ENCODE measurements around the gene PDLIM7.

The PDLIM7 gene

GRCh38 chr5:177495243-177496060 is 2.0 kb downstream of the PDLIM7 start:
- peak overlapping the region; percentile 95 for H3K18ac ChIP-seq (ENCODE audit: low read length)
- peaks cover 42 to 56% of the 10 kb centered on the region in 2 experiments for H3K4me1 ChIP-seq (ENCODE audit: control insufficient read depth in 1 of 2, insufficient read depth in 2 of 2, low read length in 2 of 2)
- no CpG with 5 or more reads among the region's 14 CpGs for WGBS (ENCODE audit: extremely low coverage, insufficient coverage, insufficient read length)
- peaks cover 44% of the 10 kb centered on the region for H3K79me1 ChIP-seq (ENCODE audit: low read length)
- H2AFZ ChIP-seq (ENCODE audit: insufficient read depth, low read length, poor library complexity), result peak overlapping the region; percentile 28
- peak overlapping the region; percentile 76 for H3K4me3 ChIP-seq (ENCODE audit: low read depth, low read length)
- peaks cover 48 to 51% of the 10 kb centered on the region in 2 experiments for H3K36me3 ChIP-seq (ENCODE audit: control insufficient read depth in 1 of 2, insufficient read depth in 2 of 2, low read length in 2 of 2)
- peak overlapping the region; percentile 95 for H3K9ac ChIP-seq (ENCODE audit: low read length)
- peak overlapping the region; percentile 75 for H3K4me2 ChIP-seq (ENCODE audit: low read length)
- H2BK5ac ChIP-seq (ENCODE audit: low read depth, low read length, poor library complexity), result peak overlapping the region; percentile 96
- peak overlapping the region; percentile 97 for H2BK120ac ChIP-seq (ENCODE audit: insufficient read depth, low read length, poor library complexity)
- peak overlapping the region; percentile 84 for H4K12ac ChIP-seq (ENCODE audit: low read depth, low read length)
- H3K14ac ChIP-seq (ENCODE audit: low read length), result peak overlapping the region; percentile 97
- H3K79me2 ChIP-seq (ENCODE audit: control insufficient read depth, insufficient read depth, low read length, poor library complexity), result peaks cover 21% of the 10 kb centered on the region
- peak overlapping the region; percentile 97 for H3K27ac ChIP-seq (ENCODE audit: low read depth, low read length)
- H3K23ac ChIP-seq (ENCODE audit: low read length), result no peak overlapping the region
- H4K8ac ChIP-seq (ENCODE audit: low read depth, low read length), result peak overlapping the region; percentile 91
- H3K4ac ChIP-seq (ENCODE audit: low read depth, low read length), result peak overlapping the region; percentile 90
- no peaks in the 10 kb centered on the region for H3K27me3 ChIP-seq (ENCODE audit: insufficient read depth, low read length)
- no peak for DNase-seq
- H3K9me3 ChIP-seq (ENCODE audit: insufficient read depth, low read depth, low read length), result no peaks in the 10 kb centered on the region
- peak overlapping the region; percentile 55 for H2BK12ac ChIP-seq (ENCODE audit: low read length)
- H4K91ac ChIP-seq (ENCODE audit: low read depth, low read length), result peak overlapping the region; percentile 98
- peak overlapping the region; percentile 88 for H2AK5ac ChIP-seq (ENCODE audit: low read length)

DNA sequence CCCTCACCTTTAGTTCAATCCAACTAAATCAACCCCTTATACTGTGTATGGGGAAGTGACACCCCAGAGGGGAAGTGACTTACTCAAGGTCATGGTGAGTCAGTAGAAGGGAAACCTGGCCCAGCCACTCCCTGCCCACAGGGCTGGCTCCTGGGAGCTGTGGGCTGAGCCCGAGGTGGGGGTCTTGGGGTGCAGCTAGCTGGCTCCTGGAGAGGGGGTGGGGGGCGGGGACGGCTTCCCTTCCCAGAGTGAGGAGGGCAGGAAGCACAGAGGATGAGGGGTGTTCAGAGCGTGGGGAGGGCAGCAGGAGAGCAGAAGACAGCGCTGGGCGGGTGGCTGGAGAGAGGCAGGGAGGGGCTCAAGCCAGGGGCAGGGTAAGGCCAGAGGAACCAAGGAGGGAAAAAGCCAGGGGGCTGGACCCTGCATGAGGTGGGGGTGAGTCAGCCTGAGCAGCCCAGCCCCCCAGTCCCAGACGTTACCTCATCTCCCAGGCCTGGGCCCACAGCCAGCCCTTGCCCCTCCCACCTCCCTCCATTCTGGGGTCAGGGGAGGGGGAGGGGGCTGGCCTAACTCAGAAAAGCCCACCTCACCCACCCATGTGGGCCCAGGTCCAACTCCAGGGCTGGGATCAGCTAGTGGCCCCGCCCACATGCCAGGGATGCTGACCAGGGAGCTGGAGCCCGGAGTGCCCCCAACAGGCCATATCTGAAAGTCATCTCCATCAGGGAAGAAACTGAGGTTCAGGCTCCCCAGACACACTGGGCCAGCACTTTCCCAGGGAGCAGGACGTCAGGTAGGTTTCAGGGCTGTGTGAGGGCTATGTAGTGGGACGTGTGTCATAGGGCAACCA is 2.8 kb downstream of the PDLIM7 start:
- H3K4ac ChIP-seq (ENCODE audit: low read depth, low read length), result peak overlapping the region; percentile 90
- H3K9me3 ChIP-seq (ENCODE audit: insufficient read depth, low read depth, low read length), result no peaks in the 10 kb centered on the region
- H4K91ac ChIP-seq (ENCODE audit: low read depth, low read length), result peak overlapping the region; percentile 90
- H3K4me1 ChIP-seq (ENCODE audit: control insufficient read depth in 1 of 2, insufficient read depth in 2 of 2, low read length in 2 of 2), result peaks cover 42 to 56% of the 10 kb centered on the region in 2 experiments
- H3K14ac ChIP-seq (ENCODE audit: low read length), result peak overlapping the region; percentile 94
- DNase-seq, result peak in 1 of 2 donors; percentile 31
- peak overlapping the region; percentile 91 for H3K18ac ChIP-seq (ENCODE audit: low read length)
- peaks cover 57 to 59% of the 10 kb centered on the region in 2 experiments for H3K36me3 ChIP-seq (ENCODE audit: control insufficient read depth in 1 of 2, insufficient read depth in 2 of 2, low read length in 2 of 2)
- WGBS (ENCODE audit: extremely low coverage, insufficient coverage, insufficient read length), result no CpG with 5 or more reads among the region's 11 CpGs
- peak overlapping the region; percentile 97 for H3K27ac ChIP-seq (ENCODE audit: low read depth, low read length)
- peak overlapping the region; percentile 28 for H2AFZ ChIP-seq (ENCODE audit: insufficient read depth, low read length, poor library complexity)
- peak overlapping the region; percentile 55 for H2BK12ac ChIP-seq (ENCODE audit: low read length)
- H3K79me2 ChIP-seq (ENCODE audit: control insufficient read depth, insufficient read depth, low read length, poor library complexity), result peaks cover 21% of the 10 kb centered on the region
- H3K4me3 ChIP-seq (ENCODE audit: low read depth, low read length), result no peak overlapping the region
- peaks cover 44% of the 10 kb centered on the region for H3K79me1 ChIP-seq (ENCODE audit: low read length)
- H3K4me2 ChIP-seq (ENCODE audit: low read length), result peak overlapping the region; percentile 75
- peak overlapping the region; percentile 96 for H2BK5ac ChIP-seq (ENCODE audit: low read depth, low read length, poor library complexity)
- peak overlapping the region; percentile 86 for H4K8ac ChIP-seq (ENCODE audit: low read depth, low read length)
- H2BK120ac ChIP-seq (ENCODE audit: insufficient read depth, low read length, poor library complexity), result peak overlapping the region; percentile 78
- no peak overlapping the region for H3K23ac ChIP-seq (ENCODE audit: low read length)
- H3K9ac ChIP-seq (ENCODE audit: low read length), result peak overlapping the region; percentile 46
- peak overlapping the region; percentile 61 for H4K12ac ChIP-seq (ENCODE audit: low read depth, low read length)
- H2AK5ac ChIP-seq (ENCODE audit: low read length), result peak overlapping the region; percentile 88
- no peaks in the 10 kb centered on the region for H3K27me3 ChIP-seq (ENCODE audit: insufficient read depth, low read length)

DNA sequence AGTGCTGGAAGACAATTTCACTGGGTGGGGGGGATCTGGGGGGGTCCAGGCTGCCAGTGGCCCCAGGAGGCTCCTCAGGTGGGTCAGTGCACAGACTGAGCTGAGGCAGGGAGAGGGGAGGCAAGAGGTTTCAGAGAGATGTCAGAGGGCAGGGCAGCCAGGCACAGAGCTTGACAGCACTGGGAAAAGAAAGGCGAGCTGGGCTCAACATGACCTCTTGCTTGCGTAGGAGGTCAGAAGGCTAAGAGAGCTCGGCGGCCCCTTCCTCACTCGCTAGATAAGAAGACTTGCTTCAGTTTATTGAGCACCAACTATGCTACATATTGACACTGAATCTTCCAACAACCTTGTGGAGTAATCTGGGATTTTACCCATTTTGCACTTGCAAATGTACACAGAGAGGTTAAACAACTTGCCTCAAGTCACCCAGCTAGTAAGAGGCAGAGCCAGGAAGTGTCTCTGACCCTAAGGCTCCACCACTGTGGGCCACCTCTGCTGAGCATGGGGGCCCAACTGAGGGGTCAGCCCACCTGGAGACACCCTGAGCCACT is 3.5 kb downstream of the PDLIM7 start:
- peak overlapping the region; percentile 38 for H3K4ac ChIP-seq (ENCODE audit: low read depth, low read length)
- no peaks in the 10 kb centered on the region for H3K27me3 ChIP-seq (ENCODE audit: insufficient read depth, low read length)
- peak in 1 of 2 donors; percentile 26 for DNase-seq
- peaks cover 42 to 56% of the 10 kb centered on the region in 2 experiments for H3K4me1 ChIP-seq (ENCODE audit: control insufficient read depth in 1 of 2, insufficient read depth in 2 of 2, low read length in 2 of 2)
- H3K18ac ChIP-seq (ENCODE audit: low read length), result peak overlapping the region; percentile 59
- H2BK5ac ChIP-seq (ENCODE audit: low read depth, low read length, poor library complexity), result peak overlapping the region; percentile 53
- peaks cover 21% of the 10 kb centered on the region for H3K79me2 ChIP-seq (ENCODE audit: control insufficient read depth, insufficient read depth, low read length, poor library complexity)
- H3K79me1 ChIP-seq (ENCODE audit: low read length), result peaks cover 44% of the 10 kb centered on the region
- no peak overlapping the region for H2AK5ac ChIP-seq (ENCODE audit: low read length)
- H3K27ac ChIP-seq (ENCODE audit: low read depth, low read length), result peak overlapping the region; percentile 97
- WGBS (ENCODE audit: extremely low coverage, insufficient coverage, insufficient read length), result no CpG with 5 or more reads among the region's 5 CpGs
- no peak overlapping the region for H3K23ac ChIP-seq (ENCODE audit: low read length)
- H3K14ac ChIP-seq (ENCODE audit: low read length), result peak overlapping the region; percentile 63
- peak overlapping the region; percentile 71 for H4K91ac ChIP-seq (ENCODE audit: low read depth, low read length)
- peaks cover 64 to 66% of the 10 kb centered on the region in 2 experiments for H3K36me3 ChIP-seq (ENCODE audit: control insufficient read depth in 1 of 2, insufficient read depth in 2 of 2, low read length in 2 of 2)
- H4K12ac ChIP-seq (ENCODE audit: low read depth, low read length), result no peak overlapping the region
- peak overlapping the region; percentile 32 for H3K4me2 ChIP-seq (ENCODE audit: low read length)
- H3K9ac ChIP-seq (ENCODE audit: low read length), result peak overlapping the region; percentile 44
- peak overlapping the region; percentile 37 for H2BK120ac ChIP-seq (ENCODE audit: insufficient read depth, low read length, poor library complexity)
- H4K8ac ChIP-seq (ENCODE audit: low read depth, low read length), result peak overlapping the region; percentile 43
- peak overlapping the region; percentile 44 for H2BK12ac ChIP-seq (ENCODE audit: low read length)
- no peak overlapping the region for H2AFZ ChIP-seq (ENCODE audit: insufficient read depth, low read length, poor library complexity)
- no peak overlapping the region for H3K4me3 ChIP-seq (ENCODE audit: low read depth, low read length)
- no peaks in the 10 kb centered on the region for H3K9me3 ChIP-seq (ENCODE audit: insufficient read depth, low read depth, low read length)

GRCh38 chr5:177492841-177493240 is 4.6 kb downstream of the PDLIM7 start:
- no peak overlapping the region for H2AK5ac ChIP-seq (ENCODE audit: low read length)
- no peaks in the 10 kb centered on the region for H3K27me3 ChIP-seq (ENCODE audit: insufficient read depth, low read length)
- peaks cover 40% of the 10 kb centered on the region for H3K79me1 ChIP-seq (ENCODE audit: low read length)
- H3K9ac ChIP-seq (ENCODE audit: low read length), result no peak overlapping the region
- H3K27ac ChIP-seq (ENCODE audit: low read depth, low read length), result no peak overlapping the region
- H3K4me3 ChIP-seq (ENCODE audit: low read depth, low read length), result no peak overlapping the region
- WGBS (ENCODE audit: extremely low coverage, insufficient coverage, insufficient read length), result no CpG with 5 or more reads among the region's 7 CpGs
- peaks cover 74 to 77% of the 10 kb centered on the region in 2 experiments for H3K36me3 ChIP-seq (ENCODE audit: control insufficient read depth in 1 of 2, insufficient read depth in 2 of 2, low read length in 2 of 2)
- no peak overlapping the region for H3K4me2 ChIP-seq (ENCODE audit: low read length)
- no peak overlapping the region for H2BK12ac ChIP-seq (ENCODE audit: low read length)
- peak overlapping the region; percentile 28 for H3K18ac ChIP-seq (ENCODE audit: low read length)
- no peak for DNase-seq
- H2BK120ac ChIP-seq (ENCODE audit: insufficient read depth, low read length, poor library complexity), result no peak overlapping the region
- H4K12ac ChIP-seq (ENCODE audit: low read depth, low read length), result peak overlapping the region; percentile 8
- no peak overlapping the region for H3K4ac ChIP-seq (ENCODE audit: low read depth, low read length)
- H3K14ac ChIP-seq (ENCODE audit: low read length), result no peak overlapping the region
- peaks cover 34 to 47% of the 10 kb centered on the region in 2 experiments for H3K4me1 ChIP-seq (ENCODE audit: control insufficient read depth in 1 of 2, insufficient read depth in 2 of 2, low read length in 2 of 2)
- peaks cover 18% of the 10 kb centered on the region for H3K79me2 ChIP-seq (ENCODE audit: control insufficient read depth, insufficient read depth, low read length, poor library complexity)
- no peak overlapping the region for H3K23ac ChIP-seq (ENCODE audit: low read length)
- H4K8ac ChIP-seq (ENCODE audit: low read depth, low read length), result no peak overlapping the region
- H2AFZ ChIP-seq (ENCODE audit: insufficient read depth, low read length, poor library complexity), result no peak overlapping the region
- H2BK5ac ChIP-seq (ENCODE audit: low read depth, low read length, poor library complexity), result peak overlapping the region; percentile 15
- no peak overlapping the region for H4K91ac ChIP-seq (ENCODE audit: low read depth, low read length)
- H3K9me3 ChIP-seq (ENCODE audit: insufficient read depth, low read depth, low read length), result no peaks in the 10 kb centered on the region

Data from trophoblast cell (in vitro differentiated cells and primary cell).